ENCODE data around the gene KCNMA1. TPM values are rescaled to one million over a fixed set of nuclear protein-coding genes. Genes with fewer than 3 reads are reported as not detected.

KCNMA1 gene
- total RNA-seq, 1 experiment from 2014 or later = 0.45 TPM

- H3K4me1 Mint-ChIP-seq (ENCODE audit: low read depth, unreplicated experiment) = peaks cover 30% of the 10 kb centered on the region
- no peak overlapping the region for H3K4me3 Mint-ChIP-seq (ENCODE audit: low read depth, unreplicated experiment)
- CTCF ChIA-PET = no interaction called here
- intact Hi-C loops (cut with micrococcal nuclease; ENCODE audit: unreplicated experiment) = no loop called here
- H3K27me3 Mint-ChIP-seq (ENCODE audit: unreplicated experiment) = peaks cover 30% of the 10 kb centered on the region
- DNase-seq = no peak
- H3K9me3 Mint-ChIP-seq (ENCODE audit: low read depth, unreplicated experiment) = no peaks in the 10 kb centered on the region
- no TSS peak for BruUV-seq (replicated peaks)
- no peak for TF ChIP-seq CTCF (IDR thresholded peaks at IDR 0.05; ENCODE audit: unreplicated experiment)
- H3K36me3 Mint-ChIP-seq (ENCODE audit: insufficient read depth, unreplicated experiment) = no peaks in the 10 kb centered on the region
- H3K27ac Mint-ChIP-seq (ENCODE audit: unreplicated experiment) = no peak overlapping the region
Observed at GRCh38 chr10:77406764-77407430, 230.7 kb downstream of the KCNMA1 start.

- CTCF ChIA-PET = interaction anchor here (0.5 to 1.5 kb wide), 4 partner anchors 13 to 244 kb away, joined by 3 to 7 read pairs (median 4); no protein-coding TSS in a partner anchor
- intact Hi-C loops (cut with micrococcal nuclease; ENCODE audit: unreplicated experiment) = no loop called here
- H3K9me3 Mint-ChIP-seq (ENCODE audit: low read depth, unreplicated experiment) = no peaks in the 10 kb centered on the region
- peaks cover 26% of the 10 kb centered on the region for H3K4me1 Mint-ChIP-seq (ENCODE audit: low read depth, unreplicated experiment)
- no peak overlapping the region for H3K27ac Mint-ChIP-seq (ENCODE audit: unreplicated experiment)
- no peaks in the 10 kb centered on the region for H3K36me3 Mint-ChIP-seq (ENCODE audit: insufficient read depth, unreplicated experiment)
- H3K27me3 Mint-ChIP-seq (ENCODE audit: unreplicated experiment) = peaks cover 36% of the 10 kb centered on the region
- no peak overlapping the region for H3K4me3 Mint-ChIP-seq (ENCODE audit: low read depth, unreplicated experiment)
- no TSS peak for BruUV-seq (replicated peaks)
- no peak for TF ChIP-seq CTCF (IDR thresholded peaks at IDR 0.05; ENCODE audit: unreplicated experiment)
- DNase-seq = peak; percentile 91
Observed at GRCh38 chr10:77405771-77406241, 231.8 kb downstream of the KCNMA1 start.

GRCh38 chr10:77404810-77405209 is 232.8 kb downstream of the KCNMA1 start:
- intact Hi-C loops (cut with micrococcal nuclease; ENCODE audit: unreplicated experiment) = no loop called here

GRCh38 chr10:77403761-77404160 is 233.8 kb downstream of the KCNMA1 start:
- H3K9me3 Mint-ChIP-seq (ENCODE audit: low read depth, unreplicated experiment) = no peaks in the 10 kb centered on the region
- CTCF ChIA-PET = no interaction called here
- peaks cover 35% of the 10 kb centered on the region for H3K27me3 Mint-ChIP-seq (ENCODE audit: unreplicated experiment)
- no TSS peak for BruUV-seq (replicated peaks)
- no peak overlapping the region for H3K27ac Mint-ChIP-seq (ENCODE audit: unreplicated experiment)
- DNase-seq = no peak
- no peak for TF ChIP-seq CTCF (IDR thresholded peaks at IDR 0.05; ENCODE audit: unreplicated experiment)
- no peak overlapping the region for H3K4me3 Mint-ChIP-seq (ENCODE audit: low read depth, unreplicated experiment)
- intact Hi-C loops (cut with micrococcal nuclease; ENCODE audit: unreplicated experiment) = no loop called here
- no peaks in the 10 kb centered on the region for H3K36me3 Mint-ChIP-seq (ENCODE audit: insufficient read depth, unreplicated experiment)
- peaks cover 9% of the 10 kb centered on the region for H3K4me1 Mint-ChIP-seq (ENCODE audit: low read depth, unreplicated experiment)

More at GRCh38 chr10:77404810-77405209, 232.8 kb downstream of the KCNMA1 start:
- peaks cover 29% of the 10 kb centered on the region for H3K27me3 Mint-ChIP-seq (ENCODE audit: unreplicated experiment)
- BruUV-seq (replicated peaks) = no TSS peak
- no peak overlapping the region for H3K4me3 Mint-ChIP-seq (ENCODE audit: low read depth, unreplicated experiment)
- no peak overlapping the region for H3K27ac Mint-ChIP-seq (ENCODE audit: unreplicated experiment)
- H3K36me3 Mint-ChIP-seq (ENCODE audit: insufficient read depth, unreplicated experiment) = no peaks in the 10 kb centered on the region
- CTCF ChIA-PET = interaction anchor here (1.5 kb wide), 1 partner anchor 231 kb away, joined by 3 read pairs; no protein-coding TSS in a partner anchor
- TF ChIP-seq CTCF (IDR thresholded peaks at IDR 0.05; ENCODE audit: unreplicated experiment) = no peak
- DNase-seq = no peak
- H3K9me3 Mint-ChIP-seq (ENCODE audit: low read depth, unreplicated experiment) = no peaks in the 10 kb centered on the region
- H3K4me1 Mint-ChIP-seq (ENCODE audit: low read depth, unreplicated experiment) = peaks cover 16% of the 10 kb centered on the region
